Measurements from ENCODE around the gene SCN9A. TPM values are rescaled to one million over a fixed set of nuclear protein-coding genes. Genes with fewer than 3 reads are reported as not detected.

SCN9A gene
- total and polyA plus RNA-seq, 2 of the 4 experiments (the other 2 are of a cell fraction) = 40.1 to 135 TPM

GRCh38 chr2:166417669-166418068 is 41.9 kb upstream of the SCN9A start:
- ATAC-seq (ENCODE audit: low read depth) = no peak; the same call in 1 of the 2 replicates
- Histone ChIP-seq H3K4ac (ENCODE audit: low read depth, low read length) (no peak overlapping the region), H3K18ac (ENCODE audit: low read depth, low read length) (no peak overlapping the region), H3K9me3 (ENCODE audit: control insufficient read depth, insufficient read depth, low read length) (no peaks in the 10 kb centered on the region), H3K27me3 (ENCODE audit: control insufficient read depth, insufficient read depth, low read length) (no peaks in the 10 kb centered on the region), H2AFZ (replicated peaks; ENCODE audit: low read length, poor library complexity) (no peak overlapping the region), H3K79me1 (ENCODE audit: low read depth in 1 of 2, low read length in 2 of 2) (no peaks in the 10 kb centered on the region), H2AK5ac (ENCODE audit: low read depth, low read length) (no peak overlapping the region), H3K27ac (ENCODE audit: insufficient read depth, low read length) (no peak overlapping the region), H4K20me1 (ENCODE audit: insufficient read depth, low read length) (no peaks in the 10 kb centered on the region), H2BK5ac (ENCODE audit: low read depth, low read length, poor library complexity, severe bottlenecking) (no peak overlapping the region), H3K9me1 (ENCODE audit: insufficient read depth, low read length) (no peaks in the 10 kb centered on the region), H3K4me1 (ENCODE audit: control insufficient read depth, insufficient read depth, low read length) (no peaks in the 10 kb centered on the region), H3K56ac (ENCODE audit: extremely low read depth, insufficient read depth, low read length) (no peak overlapping the region), H3K4me2 (ENCODE audit: low read depth, low read length) (no peak overlapping the region), H3K14ac (replicated peaks; ENCODE audit: low read depth, low read length) (no peak overlapping the region), H4K5ac (ENCODE audit: low read depth, low read length) (no peak overlapping the region), H2BK15ac (ENCODE audit: low read depth, low read length) (no peak overlapping the region), H3K4me3 (ENCODE audit: insufficient read depth, low read depth, low read length) (no peak overlapping the region), H3K36me3 (ENCODE audit: control insufficient read depth, insufficient read depth, low read length) (no peaks in the 10 kb centered on the region), H2AK9ac (replicated peaks; ENCODE audit: low read depth, low read length, poor library complexity) (no peak overlapping the region), H2BK20ac (ENCODE audit: low read depth, low read length) (no peak overlapping the region), H2BK120ac (ENCODE audit: low read depth, low read length) (no peak overlapping the region), H3K23ac (ENCODE audit: low read depth, low read length) (no peak overlapping the region), H3K9ac (ENCODE audit: low read depth, low read length) (no peak overlapping the region), H4K8ac (ENCODE audit: low read depth in 2 of 2, low read length in 2 of 2) (no peak overlapping the region), H4K91ac (ENCODE audit: insufficient read depth, low read depth, low read length) (no peak overlapping the region)
- dilution Hi-C loops (cut with HindIII; ENCODE audit: low sequenced_read_pairs, unreplicated experiment) = no loop called here
- CTCF ChIA-PET = interaction anchor here (0.5 to 0.7 kb wide), 2 partner anchors 103 to 237 kb away, joined by 3 read pairs; no protein-coding TSS in a partner anchor
- WGBS, 2 experiments (ENCODE audit: extremely low coverage in 2 of 2, insufficient read length in 1 of 2) = no CpG with 5 or more reads among the region's 2 CpGs
- BruUV-seq (replicated peaks) = no TSS peak
- DNase-seq = peak; percentile 65
- POLR2A ChIA-PET (ENCODE audit: unreplicated experiment) = no interaction called here
- intact Hi-C loops (cut with micrococcal nuclease) = loop anchor here (2.0 to 5.0 kb wide), 3 partner anchors 57 to 359 kb away; partner anchors contain the start of gene SCN1A
- TF ChIP-seq RAD21 (IDR thresholded peaks at IDR 0.05; ENCODE audit: low read length) (0 out of 2 replicates have a peak, but pooled peaks have one; percentile 4), MAFK (IDR thresholded peaks at IDR 0.05; ENCODE audit: low read depth, low read length) (no peak)
- in situ Hi-C loops (cut with MboI; ENCODE audit: low sequenced_read_pairs) = loop anchor here (25.0 kb wide), 1 partner anchor 455 kb away; the partner anchor contains the start of gene TTC21B
